AG09309 (cell line): Measurements from ENCODE around the gene DNAJC18.

Experiments
- DNase-seq: peaks from one replicate; pipeline ENCODE4 v3.0.0-alpha.2; 2010; ENCODE audit warnings: low read depth
- H3K4me3 ChIP-seq: 2 replicates; pipeline ENCODE4 v1.5.1; 2011; ENCODE audit warnings: mild to moderate bottlenecking, low read depth, low read length, moderate library complexity; ENCODE audit not compliant: control insufficient read depth
- CTCF ChIP-seq: IDR thresholded peaks from 2 replicates; pipeline ENCODE4 v1.5.1; 2011; ENCODE audit warnings: mild to moderate bottlenecking, low read depth, low read length, inconsistent platforms; ENCODE audit not compliant: insufficient read depth, control insufficient read depth; ENCODE audit errors: missing control alignments

Gene DNAJC18

GRCh38 chr5:139368613-139369012 lies 70.7 kb downstream of the DNAJC18 start:
- H3K4me3 ChIP-seq, result no peak overlapping the region
- no peak for TF ChIP-seq CTCF
- DNase-seq, result no peak

- DNase-seq, result no peak
- no peak overlapping the region for H3K4me3 ChIP-seq
- no peak for TF ChIP-seq CTCF
These were observed 74.9 kb downstream of the DNAJC18 start for GRCh38 chr5:139364466-139364865.

GRCh38 chr5:139363937-139364336 lies 75.4 kb downstream of the DNAJC18 start:
- no peak for TF ChIP-seq CTCF
- H3K4me3 ChIP-seq, result no peak overlapping the region
- no peak for DNase-seq

- no peak overlapping the region for H3K4me3 ChIP-seq
- TF ChIP-seq CTCF, result no peak
- DNase-seq, result no peak
These were observed 77.4 kb downstream of the DNAJC18 start for GRCh38 chr5:139361835-139362429.

GRCh38 chr5:139360384-139360783 lies 78.9 kb downstream of the DNAJC18 start:
- H3K4me3 ChIP-seq, result no peak overlapping the region
- no peak for TF ChIP-seq CTCF
- DNase-seq, result no peak
